PC-3 (cell line): Measurements from ENCODE around the gene TP53I11. TPM values are rescaled to one million over a fixed set of nuclear protein-coding genes. Genes with fewer than 3 reads are reported as not detected.

ENCODE experiments used
- ATAC-seq: fragments of 200-7000 bp; cut with Tn5 transposase; 2 replicates; pipeline ENCODE4 v1.9.1; 2020; ENCODE audit warnings: mild to moderate bottlenecking, moderate library complexity
- BruUV-seq: library from RNA; stranded (reverse); fragments of 400-500 nt; replicated peaks from 2 replicates; lab custom pipeline; 2021; lab: Mats Ljungman, UMichigan
- CTCF ChIA-PET: fragments of 300-600 bp; sonication (Branson Sonifier 250); formaldehyde crosslinking; loops from one replicate; lab custom pipeline; 2022; ENCODE audit warnings: antibody characterized with exemption; lab: Charles Lee
- POLR2A ChIA-PET: fragments of 300-600 bp; sonication (Branson Sonifier 250); formaldehyde crosslinking; loops from one replicate; lab custom pipeline; 2022; ENCODE audit warnings: antibody characterized with exemption; ENCODE audit not compliant: unreplicated experiment; lab: Charles Lee
- DNase-seq: peaks from one replicate; pipeline ENCODE4 v3.0.0-alpha.2; 2015
- H2AFZ ChIP-seq: fragments of 300-600 bp; sonication (generic); 2 replicates; pipeline ENCODE4 v1.6.0; 2016; ENCODE audit warnings: antibody characterized with exemption, low read length
- H3F3A ChIP-seq: fragments of 300-600 bp; sonication (generic); one replicate; pipeline ENCODE4 v1.6.0; 2017; ENCODE audit warnings: antibody characterized with exemption, low read length, control low read depth, mild to moderate bottlenecking; ENCODE audit not compliant: unreplicated experiment
- H3K27ac ChIP-seq: fragments of 300-600 bp; sonication (generic); 2 replicates; pipeline ENCODE4 v1.5.1; 2016; ENCODE audit warnings: mild to moderate bottlenecking, low read length
- H3K27me3 ChIP-seq: fragments of 300-600 bp; sonication (generic); 2 replicates; pipeline ENCODE4 v1.6.1; 2016; ENCODE audit warnings: low read length, mixed read lengths
- H3K36me3 ChIP-seq: fragments of 300-600 bp; sonication (generic); 2 replicates; pipeline ENCODE4 v1.6.1; 2016; ENCODE audit warnings: low read depth, mixed run types, low read length, mixed read lengths
- H3K4me1 ChIP-seq: fragments of 300-600 bp; sonication (generic); 2 replicates; pipeline ENCODE4 v1.5.1; 2016; ENCODE audit warnings: low read length; ENCODE audit not compliant: insufficient read depth
- H3K4me2 ChIP-seq: fragments of 300-600 bp; sonication (generic); 2 replicates; pipeline ENCODE4 v1.6.0; 2016; ENCODE audit warnings: low read length
- H3K4me3 ChIP-seq: fragments of 300-600 bp; sonication (generic); 2 replicates; pipeline ENCODE4 v1.5.1; 2016; ENCODE audit warnings: mild to moderate bottlenecking, low read length, mixed read lengths
- H3K79me2 ChIP-seq: fragments of 300-600 bp; sonication (generic); 2 replicates; pipeline ENCODE4 v1.6.1; 2017; ENCODE audit warnings: low read length, mixed read lengths
- H3K9ac ChIP-seq: fragments of 300-600 bp; sonication (generic); 2 replicates; pipeline ENCODE4 v1.6.0; 2016; ENCODE audit warnings: mild to moderate bottlenecking, low read length
- H3K9me2 ChIP-seq: fragments of 300-600 bp; sonication (generic); replicated peaks from 2 replicates; pipeline ENCODE4 v1.6.1; 2016; ENCODE audit warnings: mixed run types, low read length, mixed read lengths
- H3K9me3 ChIP-seq: fragments of 300-600 bp; sonication (generic); 2 replicates; pipeline ENCODE4 v1.6.1; 2016; ENCODE audit warnings: low read length, mixed read lengths
- H4K20me1 ChIP-seq: fragments of 300-600 bp; sonication (generic); 2 replicates; pipeline ENCODE4 v1.6.1; 2016; ENCODE audit warnings: low read length, mixed read lengths
- CTCF ChIP-seq: fragments of 300-600 bp; sonication (generic); conservative IDR thresholded peaks from 2 replicates; pipeline ENCODE4 v1.5.1; 2017; ENCODE audit warnings: antibody characterized with exemption, low read depth, mild to moderate bottlenecking, low read length
- EZH2 ChIP-seq: fragments of 300-600 bp; sonication (generic); IDR thresholded peaks from one replicate; pipeline ENCODE4 v1.6.1; 2017; ENCODE audit warnings: antibody characterized with exemption, mild to moderate bottlenecking, low read length; ENCODE audit not compliant: unreplicated experiment
- EZH2phosphoT487 ChIP-seq: fragments of 300-600 bp; sonication (generic); IDR thresholded peaks from 2 replicates; pipeline ENCODE4 v1.6.1; 2018; ENCODE audit warnings: mild to moderate bottlenecking, antibody characterized with exemption, low read length, borderline replicate concordance
- intact Hi-C: fragments of 100-400 bp; cut with micrococcal nuclease; formaldehyde crosslinking; loops from 2 replicates; pipeline ENCODE4 v1.9.0; 2023
- total RNA-seq: library from RNA; depleted of rRNA; stranded (reverse); fragments of >200 nt; gene quantifications from 2 replicates; pipeline ENCODE4 v1.2.3, GENCODE V29; 2014

The TP53I11 gene
- total RNA-seq, 1 experiment from 2014 or later = 30.8 TPM

- no peak for DNase-seq
- Histone ChIP-seq H3K79me2 (no peaks in the 10 kb centered on the region), H3F3A (no peaks in the 10 kb centered on the region), H4K20me1 (no peaks in the 10 kb centered on the region), H3K4me3 (no peak overlapping the region), H3K4me2 (no peak overlapping the region), H3K4me1 (no peaks in the 10 kb centered on the region), H3K9me2 (no peaks in the 10 kb centered on the region), H3K36me3 (no peaks in the 10 kb centered on the region), H3K27ac (no peak overlapping the region), H3K9ac (no peak overlapping the region), H3K27me3 (no peaks in the 10 kb centered on the region), H3K9me3 (no peaks in the 10 kb centered on the region), H2AFZ (no peak overlapping the region)
- no peak for ATAC-seq
- CTCF ChIA-PET = no interaction called here
- POLR2A ChIA-PET = no interaction called here
- intact Hi-C loops = no loop called here
- no TSS peak for BruUV-seq
- TF ChIP-seq EZH2 (no peak), CTCF (no peak), EZH2phosphoT487 (no peak)
Measured at GRCh38 chr11:44990665-44991064, 40.0 kb upstream of the TP53I11 start.

- Histone ChIP-seq H3K79me2 (no peaks in the 10 kb centered on the region), H3K36me3 (no peaks in the 10 kb centered on the region), H3K27ac (no peak overlapping the region), H3K4me2 (no peak overlapping the region), H3K9ac (no peak overlapping the region), H4K20me1 (no peaks in the 10 kb centered on the region), H3K4me3 (no peak overlapping the region), H3F3A (no peaks in the 10 kb centered on the region), H3K9me2 (no peaks in the 10 kb centered on the region), H2AFZ (no peak overlapping the region), H3K4me1 (no peaks in the 10 kb centered on the region), H3K27me3 (no peaks in the 10 kb centered on the region), H3K9me3 (no peaks in the 10 kb centered on the region)
- no peak for TF ChIP-seq EZH2
- intact Hi-C loops = no loop called here
- ChIA-PET CTCF (no interaction called here), POLR2A (no interaction called here)
- ATAC-seq (no peak), DNase-seq (no peak)
- no TSS peak for BruUV-seq
Measured at GRCh38 chr11:44989831-44990566, 39.3 kb upstream of the TP53I11 start.

DNA sequence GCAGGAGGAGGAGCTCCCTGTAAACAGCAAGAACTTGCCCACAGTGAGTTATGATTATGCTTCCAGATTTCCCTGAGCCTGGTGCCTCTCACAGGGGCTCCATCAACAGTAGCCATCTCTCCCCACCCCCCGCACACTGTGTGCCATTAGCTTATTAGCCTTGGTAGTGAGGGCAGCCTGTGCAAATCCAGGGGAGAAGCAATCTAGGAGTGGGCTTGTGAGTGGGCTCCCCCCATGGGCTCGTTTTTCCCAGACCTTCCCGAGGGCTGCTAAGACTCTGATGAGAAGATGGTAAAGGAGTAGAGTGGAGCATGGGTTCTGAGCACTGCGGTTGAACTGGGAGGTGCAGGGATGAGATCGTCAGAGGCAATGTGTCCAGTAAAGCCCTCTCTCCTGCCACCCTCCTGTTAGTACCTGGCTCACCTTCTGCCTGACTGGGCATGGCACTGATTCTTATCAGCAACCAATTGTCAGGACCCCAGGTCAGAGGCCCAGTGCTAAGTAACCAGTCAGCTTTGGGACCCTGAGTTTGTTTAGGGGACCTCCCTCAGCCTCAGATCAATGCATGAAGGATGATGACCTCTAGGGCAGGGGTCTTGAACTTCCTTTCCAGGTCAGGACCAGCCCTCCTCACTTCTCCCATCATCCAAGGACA is 38.4 kb upstream of the TP53I11 start:
- intact Hi-C loops = no loop called here
- TF ChIP-seq EZH2 = no peak
- TF ChIP-seq CTCF = no peak
- no peak for TF ChIP-seq EZH2phosphoT487
- H3K36me3 ChIP-seq = no peaks in the 10 kb centered on the region
- no peaks in the 10 kb centered on the region for H4K20me1 ChIP-seq
- H3K4me1 ChIP-seq = no peaks in the 10 kb centered on the region
- CTCF ChIA-PET = no interaction called here
- H3K9me2 ChIP-seq = no peaks in the 10 kb centered on the region
- no peaks in the 10 kb centered on the region for H3K9me3 ChIP-seq
- DNase-seq = no peak
- H3F3A ChIP-seq = no peaks in the 10 kb centered on the region
- no peak overlapping the region for H3K4me3 ChIP-seq
- no peak for ATAC-seq
- POLR2A ChIA-PET = no interaction called here
- no peak overlapping the region for H3K9ac ChIP-seq
- H3K79me2 ChIP-seq = no peaks in the 10 kb centered on the region
- H2AFZ ChIP-seq = no peak overlapping the region
- no peaks in the 10 kb centered on the region for H3K27me3 ChIP-seq
- H3K27ac ChIP-seq = no peak overlapping the region
- BruUV-seq = no TSS peak
- H3K4me2 ChIP-seq = no peak overlapping the region
